GM18508 (cell line): ENCODE data around the gene UBE2H.
"Not testable (repeated sequence)": the region's sequence is repeated elsewhere in the genome, so short reads cannot be mapped to it uniquely, and the experiment has no call there.

Experiments
- ATAC-seq: cut with Tn5 transposase; IDR thresholded peaks from one replicate; pipeline ENCODE4 v1.9.1; 2021; ENCODE audit warnings: moderate number of reproducible peaks; ENCODE audit not compliant: insufficient read depth, unreplicated experiment

Gene UBE2H

GRCh38 chr7:129952653-129953560, at the start of gene UBE2H:
TSS of gene UBE2H (minus strand) at chr7:129952960. CDS start at chr7:129952555, 405 bp downstream.
- ATAC-seq: no peak

- ATAC-seq: no peak
Measured at GRCh38 chr7:129998446-129998845, 45.7 kb upstream of the UBE2H start.

GRCh38 chr7:129997285-129997684, 44.5 kb upstream of the UBE2H start:
- no peak for ATAC-seq

GRCh38 chr7:129993275-129993674, 40.5 kb upstream of the UBE2H start:
- no peak for ATAC-seq

GRCh38 chr7:129990403-129991192, 37.8 kb upstream of the UBE2H start:
- ATAC-seq: no peak

- ATAC-seq: no peak
Measured at GRCh38 chr7:129989466-129989865, 36.7 kb upstream of the UBE2H start.

GRCh38 chr7:129986600-129986999, 33.8 kb upstream of the UBE2H start:
- ATAC-seq: no peak

- ATAC-seq: no peak
Measured at GRCh38 chr7:129980667-129981066, 27.9 kb upstream of the UBE2H start.

GRCh38 chr7:129975309-129975708, 22.5 kb upstream of the UBE2H start:
- ATAC-seq: no peak

GRCh38 chr7:129970816-129971215, 18.1 kb upstream of the UBE2H start:
- no peak for ATAC-seq

GRCh38 chr7:129969881-129970446, 17.2 kb upstream of the UBE2H start:
- no peak for ATAC-seq

- no peak for ATAC-seq
Measured at GRCh38 chr7:129968592-129969383, 16.0 kb upstream of the UBE2H start.

- ATAC-seq: not testable (repeated sequence)
Measured at GRCh38 chr7:129960204-129960475, 7.4 kb upstream of the UBE2H start.

- ATAC-seq: no peak
Measured at GRCh38 chr7:129959471-129960203, 6.9 kb upstream of the UBE2H start.

- no peak for ATAC-seq
Measured at GRCh38 chr7:129958643-129959470, 6.1 kb upstream of the UBE2H start.

GRCh38 chr7:129955993-129956543, 3.3 kb upstream of the UBE2H start:
- no peak for ATAC-seq

- no peak for ATAC-seq
Measured at GRCh38 chr7:129952086-129952652, 591 bp downstream of the UBE2H start.
